DND-41 (cell line): ENCODE results near the gene CACNB2.
A peak's percentile ranks its signal among the peaks of the same experiment; 100 is the strongest.

Experiments
- ATAC-seq: fragments of 200-7000 bp; cut with Tn5 transposase; 3 replicates; pipeline ENCODE4 v1.9.1; 2021; ENCODE audit warnings: low read depth; ENCODE audit not compliant: insufficient read depth
- DNase-seq: peaks from one replicate; pipeline ENCODE4 v3.0.0-alpha.2; 2020
- H2AFZ ChIP-seq: 2 replicates; pipeline ENCODE4 v1.6.0; 2012; ENCODE audit warnings: low read depth, low read length
- H3K27ac ChIP-seq: 2 replicates; pipeline ENCODE4 v1.5.1; 2012; ENCODE audit warnings: low read length, inconsistent platforms
- H3K27me3 ChIP-seq: fragments of 200-600 bp; sonication (generic); 2 replicates; pipeline ENCODE4 v1.6.0; 2012; ENCODE audit warnings: low read length, mild to moderate bottlenecking, inconsistent platforms; ENCODE audit not compliant: insufficient read depth, poor library complexity
- H3K36me3 ChIP-seq: 2 replicates; pipeline ENCODE4 v1.5.1; 2012; ENCODE audit warnings: low read length, inconsistent platforms; ENCODE audit not compliant: insufficient read depth
- H3K4me1 ChIP-seq: 2 replicates; pipeline ENCODE4 v1.5.1; 2012; ENCODE audit warnings: mild to moderate bottlenecking, low read length; ENCODE audit not compliant: insufficient read depth
- H3K4me2 ChIP-seq: 2 replicates; pipeline ENCODE4 v1.6.0; 2012; ENCODE audit warnings: mild to moderate bottlenecking, moderate library complexity, low read length, inconsistent platforms; ENCODE audit not compliant: insufficient read depth
- H3K4me3 ChIP-seq, 2 experiments: fragments of 200-600 bp in 1 of 2; shearing (Covaris generic) in 1 of 2; 2 replicates each; pipeline ENCODE4 v1.5.1; 2012 to 2016; ENCODE audit warnings: inconsistent platforms in 2 of 2, low read length in 2 of 2, mild to moderate bottlenecking in 2 of 2, low read depth in 1 of 2, moderate library complexity in 1 of 2
- H3K79me2 ChIP-seq: 2 replicates; pipeline ENCODE4 v1.6.0; 2012; ENCODE audit warnings: low read length, inconsistent platforms; ENCODE audit not compliant: insufficient read depth
- H3K9ac ChIP-seq: 2 replicates; pipeline ENCODE4 v1.6.0; 2012; ENCODE audit warnings: low read depth, mild to moderate bottlenecking, inconsistent platforms, low read length, moderate library complexity
- H3K9me3 ChIP-seq: 2 replicates; pipeline ENCODE4 v1.5.1; 2012; ENCODE audit warnings: low read length, moderate library complexity, mild to moderate bottlenecking, inconsistent platforms; ENCODE audit not compliant: insufficient read depth, severe bottlenecking
- H4K20me1 ChIP-seq: 2 replicates; pipeline ENCODE4 v1.6.0; 2012; ENCODE audit warnings: low read length; ENCODE audit not compliant: insufficient read depth
- CTCF ChIP-seq: IDR thresholded peaks from 2 replicates; pipeline ENCODE4 v1.5.1; 2012; ENCODE audit warnings: borderline replicate concordance, low read length, moderate library complexity, mild to moderate bottlenecking; ENCODE audit not compliant: poor library complexity, severe bottlenecking; ENCODE audit errors: extremely low read depth
- EZH2 ChIP-seq: IDR thresholded peaks from 3 replicates; pipeline ENCODE4 v1.6.1; 2012; ENCODE audit warnings: borderline replicate concordance, low read depth, mild to moderate bottlenecking, moderate library complexity, low read length, inconsistent platforms; ENCODE audit not compliant: severe bottlenecking

CACNB2 gene

GRCh38 chr10:18463673-18464211 is 323.5 kb downstream of the CACNB2 start:
- no peak for DNase-seq
- Histone ChIP-seq H2AFZ (no peak overlapping the region), H3K9ac (no peak overlapping the region), H3K36me3 (no peaks in the 10 kb centered on the region), H3K27ac (no peak overlapping the region), H3K4me2 (no peak overlapping the region), H3K79me2 (no peaks in the 10 kb centered on the region), H3K4me3 (no peak overlapping the region), H3K27me3 (no peaks in the 10 kb centered on the region), H4K20me1 (no peaks in the 10 kb centered on the region), H3K9me3 (no peaks in the 10 kb centered on the region), H3K4me1 (no peaks in the 10 kb centered on the region)
- no peak for ATAC-seq
- no peak for TF ChIP-seq EZH2

GRCh38 chr10:18469125-18469524 is 328.9 kb downstream of the CACNB2 start:
- no peaks in the 10 kb centered on the region for H3K9me3 ChIP-seq
- H3K27ac ChIP-seq = no peak overlapping the region
- no peak overlapping the region for H3K4me3 ChIP-seq
- no peak for ATAC-seq
- H3K9ac ChIP-seq = no peak overlapping the region
- DNase-seq = no peak
- H2AFZ ChIP-seq = no peak overlapping the region
- H3K27me3 ChIP-seq = no peaks in the 10 kb centered on the region
- peaks cover 12% of the 10 kb centered on the region for H3K4me1 ChIP-seq
- no peaks in the 10 kb centered on the region for H3K36me3 ChIP-seq
- no peaks in the 10 kb centered on the region for H3K79me2 ChIP-seq
- H3K4me2 ChIP-seq = no peak overlapping the region
- TF ChIP-seq EZH2 = no peak
- TF ChIP-seq CTCF = no peak
- H4K20me1 ChIP-seq = no peaks in the 10 kb centered on the region

- Histone ChIP-seq H2AFZ (no peak overlapping the region), H3K4me1 (peaks cover 12% of the 10 kb centered on the region), H3K9me3 (no peaks in the 10 kb centered on the region), H4K20me1 (no peaks in the 10 kb centered on the region), H3K27ac (no peak overlapping the region), H3K4me2 (no peak overlapping the region), H3K27me3 (no peaks in the 10 kb centered on the region), H3K36me3 (no peaks in the 10 kb centered on the region), H3K79me2 (no peaks in the 10 kb centered on the region), H3K4me3 (no peak overlapping the region), H3K9ac (no peak overlapping the region)
- TF ChIP-seq EZH2 (no peak), CTCF (peak; percentile 37)
- no peak for ATAC-seq
- peak; percentile 17 for DNase-seq
Observed at GRCh38 chr10:18472977-18473376, 332.8 kb downstream of the CACNB2 start.

- Histone ChIP-seq H3K4me1 (peaks cover 12% of the 10 kb centered on the region), H3K4me3 (no peak overlapping the region), H2AFZ (no peak overlapping the region), H3K4me2 (no peak overlapping the region), H3K27ac (no peak overlapping the region), H3K9me3 (no peaks in the 10 kb centered on the region), H3K9ac (no peak overlapping the region), H3K36me3 (no peaks in the 10 kb centered on the region), H3K79me2 (no peaks in the 10 kb centered on the region), H4K20me1 (no peaks in the 10 kb centered on the region), H3K27me3 (no peaks in the 10 kb centered on the region)
- no peak for DNase-seq
- TF ChIP-seq EZH2 = no peak
- ATAC-seq = no peak
Observed at GRCh38 chr10:18473424-18474117, 333.3 kb downstream of the CACNB2 start.
